ENCODE results near the gene MED23. TPM values are rescaled to one million over a fixed set of nuclear protein-coding genes. Genes with fewer than 3 reads are reported as not detected.

MED23 gene
- total and polyA plus RNA-seq, 11 donors = 5.7 to 15.3 (median 11.2) TPM

- Histone ChIP-seq H3K4me1 (no peaks in the 10 kb centered on the region), H3K9me3 (no peaks in the 10 kb centered on the region), H3K4me3 (no peak overlapping the region), H3K27me3 (no peaks in the 10 kb centered on the region), H3K36me3 (no peaks in the 10 kb centered on the region), H3K27ac (no peak overlapping the region)
- intact Hi-C loops (cut with DNase I) = no loop called here
- no peak for DNase-seq
- WGBS, 4 donors = 77 to 86% (median 84%) methylated on average over 2 of the region's 2 CpGs
- TF ChIP-seq, protein P1, sequence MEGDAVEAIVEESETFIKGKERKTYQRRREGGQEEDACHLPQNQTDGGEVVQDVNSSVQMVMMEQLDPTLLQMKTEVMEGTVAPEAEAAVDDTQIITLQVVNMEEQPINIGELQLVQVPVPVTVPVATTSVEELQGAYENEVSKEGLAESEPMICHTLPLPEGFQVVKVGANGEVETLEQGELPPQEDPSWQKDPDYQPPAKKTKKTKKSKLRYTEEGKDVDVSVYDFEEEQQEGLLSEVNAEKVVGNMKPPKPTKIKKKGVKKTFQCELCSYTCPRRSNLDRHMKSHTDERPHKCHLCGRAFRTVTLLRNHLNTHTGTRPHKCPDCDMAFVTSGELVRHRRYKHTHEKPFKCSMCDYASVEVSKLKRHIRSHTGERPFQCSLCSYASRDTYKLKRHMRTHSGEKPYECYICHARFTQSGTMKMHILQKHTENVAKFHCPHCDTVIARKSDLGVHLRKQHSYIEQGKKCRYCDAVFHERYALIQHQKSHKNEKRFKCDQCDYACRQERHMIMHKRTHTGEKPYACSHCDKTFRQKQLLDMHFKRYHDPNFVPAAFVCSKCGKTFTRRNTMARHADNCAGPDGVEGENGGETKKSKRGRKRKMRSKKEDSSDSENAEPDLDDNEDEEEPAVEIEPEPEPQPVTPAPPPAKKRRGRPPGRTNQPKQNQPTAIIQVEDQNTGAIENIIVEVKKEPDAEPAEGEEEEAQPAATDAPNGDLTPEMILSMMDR (IDR thresholded peaks at IDR 0.05) = no peak
- no peak for TF ChIP-seq POLR2A (IDR thresholded peaks at IDR 0.05)
- ATAC-seq = no peak
Measured at GRCh38 chr6:131645846-131646245, 17.8 kb upstream of the MED23 start.

DNA sequence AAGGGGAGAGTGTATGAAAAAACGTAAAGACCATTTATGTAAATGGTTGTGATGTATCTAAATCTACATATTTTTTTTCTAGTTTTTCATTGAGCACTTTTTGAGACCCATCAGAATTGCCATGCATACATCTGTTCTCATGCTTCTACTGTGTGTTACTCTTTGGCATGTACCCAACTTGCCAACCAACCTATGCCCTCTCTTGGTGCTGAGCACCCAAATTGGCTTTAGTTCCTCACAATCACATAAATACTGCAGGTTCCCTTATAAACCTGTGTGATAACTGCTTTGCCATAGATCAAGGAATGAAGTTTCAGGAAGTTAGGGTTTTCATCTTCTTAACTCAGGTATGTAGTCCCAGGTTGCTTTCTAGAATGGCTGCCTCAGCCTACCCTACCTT lies 16.9 kb upstream of the MED23 start:
- no peaks in the 10 kb centered on the region for H3K27me3 ChIP-seq
- DNase-seq (no peak), ATAC-seq (no peak)
- 81 to 91% (median 85%) methylated on average over 1 of the region's 1 CpG for WGBS, 4 donors
- TF ChIP-seq POLR2A (IDR thresholded peaks at IDR 0.05) = no peak
- TF ChIP-seq, protein P1 (IDR thresholded peaks at IDR 0.05) = no peak
- intact Hi-C loops (cut with DNase I) = no loop called here
- no peaks in the 10 kb centered on the region for H3K9me3 ChIP-seq
- H3K4me3 ChIP-seq = no peak overlapping the region
- no peak overlapping the region for H3K27ac ChIP-seq
- H3K4me1 ChIP-seq = no peaks in the 10 kb centered on the region
- H3K36me3 ChIP-seq = no peaks in the 10 kb centered on the region

DNA sequence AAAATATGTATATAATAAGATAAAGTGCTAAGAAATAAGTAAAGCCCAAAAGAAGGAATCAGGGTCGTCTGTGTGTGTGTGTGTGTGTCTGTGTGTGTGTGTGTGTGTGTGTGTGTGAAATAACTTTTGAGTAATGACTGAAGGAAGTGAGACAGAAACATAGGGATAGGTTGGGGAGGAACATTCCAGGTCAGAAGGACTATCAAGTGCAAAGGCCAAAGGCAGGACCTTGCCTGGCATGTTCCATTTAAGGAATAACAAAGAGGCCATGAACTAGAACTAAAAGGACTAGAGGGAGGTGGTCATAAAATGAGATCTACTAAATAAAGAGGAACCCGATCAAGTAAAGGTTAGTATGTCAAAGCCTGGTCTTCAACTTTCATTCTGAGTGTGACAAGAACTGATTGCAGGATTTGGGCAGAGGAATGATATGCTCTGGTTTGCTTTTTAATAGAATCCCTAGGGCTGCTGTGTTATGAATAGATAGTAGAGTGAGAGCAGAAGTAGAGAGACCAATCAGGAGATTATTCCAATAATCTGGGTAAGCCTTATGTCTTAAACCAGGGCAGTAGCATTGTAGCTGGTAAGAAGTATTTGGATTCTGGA lies 15.9 kb upstream of the MED23 start:
- Histone ChIP-seq H3K36me3 (no peaks in the 10 kb centered on the region), H3K27ac (no peak overlapping the region), H3K4me3 (no peak overlapping the region), H3K27me3 (no peaks in the 10 kb centered on the region), H3K9me3 (no peaks in the 10 kb centered on the region), H3K4me1 (no peaks in the 10 kb centered on the region)
- TF ChIP-seq, protein P1 (IDR thresholded peaks at IDR 0.05) = no peak
- TF ChIP-seq POLR2A (IDR thresholded peaks at IDR 0.05) = no peak
- intact Hi-C loops (cut with DNase I) = no loop called here
- no peak for DNase-seq
- 69 to 81% (median 77%) methylated on average over 2 of the region's 2 CpGs for WGBS, 4 donors
- ATAC-seq = no peak

GRCh38 chr6:131642987-131643611 lies 15.1 kb upstream of the MED23 start:
- Histone ChIP-seq H3K4me1 (no peaks in the 10 kb centered on the region), H3K27ac (no peak overlapping the region), H3K9me3 (no peaks in the 10 kb centered on the region), H3K36me3 (no peaks in the 10 kb centered on the region), H3K27me3 (no peaks in the 10 kb centered on the region), H3K4me3 (no peak overlapping the region)
- DNase-seq = no peak
- WGBS, 4 donors = 60 to 70% (median 67%) methylated on average over 3 of the region's 3 CpGs
- no peak for ATAC-seq
- no peak for TF ChIP-seq POLR2A (IDR thresholded peaks at IDR 0.05)
- TF ChIP-seq, protein P1 (IDR thresholded peaks at IDR 0.05) = no peak
- intact Hi-C loops (cut with DNase I) = no loop called here
